Astrocyte (in vitro differentiated cells and primary cell): ENCODE data around the gene COL23A1. TPM values are rescaled to one million over a fixed set of nuclear protein-coding genes. Genes with fewer than 3 reads are reported as not detected.

Experiments used
- DNase-seq: peaks from one replicate; pipeline ENCODE4 v3.0.0-alpha.2; 2010; ENCODE audit warnings: low read depth
- FAIRE-seq: peaks from 2 replicates; lab custom pipeline; 2011; peaks lifted over from hg19 to GRCh38; lab: Jason Lieb, UNC
- H2AFZ ChIP-seq: 2 replicates; pipeline ENCODE4 v1.6.0; 2012; ENCODE audit warnings: low read depth, low read length, inconsistent platforms
- H3K27ac ChIP-seq: 2 replicates; pipeline ENCODE4 v1.5.1; 2011; ENCODE audit warnings: low read depth, low read length, inconsistent platforms
- H3K27me3 ChIP-seq: 2 replicates; pipeline ENCODE4 v1.6.0; 2011; ENCODE audit warnings: low read length, inconsistent platforms; ENCODE audit not compliant: insufficient read depth
- H3K36me3 ChIP-seq: 2 replicates; pipeline ENCODE4 v1.5.1; 2011; ENCODE audit warnings: low read length, inconsistent platforms; ENCODE audit not compliant: insufficient read depth
- H3K4me1 ChIP-seq: 2 replicates; pipeline ENCODE4 v1.5.1; 2011; ENCODE audit warnings: low read length, inconsistent platforms; ENCODE audit not compliant: insufficient read depth
- H3K4me2 ChIP-seq: 2 replicates; pipeline ENCODE4 v1.6.0; 2012; ENCODE audit warnings: low read length, inconsistent platforms
- H3K4me3 ChIP-seq: 2 replicates; pipeline ENCODE4 v1.5.1; 2011; ENCODE audit warnings: low read depth, mild to moderate bottlenecking, low read length, inconsistent platforms; ENCODE audit not compliant: insufficient read depth
- H3K79me2 ChIP-seq: 2 replicates; pipeline ENCODE4 v1.6.0; 2012; ENCODE audit warnings: mild to moderate bottlenecking, low read length, inconsistent platforms; ENCODE audit not compliant: insufficient read depth
- H3K9ac ChIP-seq: 2 replicates; pipeline ENCODE4 v1.6.0; 2012; ENCODE audit warnings: mild to moderate bottlenecking, low read length, inconsistent platforms
- H3K9me3 ChIP-seq: 2 replicates; pipeline ENCODE4 v1.5.1; 2012; ENCODE audit warnings: low read depth, mild to moderate bottlenecking, low read length, inconsistent platforms; ENCODE audit not compliant: insufficient read depth
- H4K20me1 ChIP-seq: 2 replicates; pipeline ENCODE4 v1.6.0; 2012; ENCODE audit warnings: low read length, inconsistent platforms; ENCODE audit not compliant: insufficient read depth
- H3K27ac Mint-ChIP-seq: one replicate; pipeline ENCODE4 v1.8.0; 2021; ENCODE audit warnings: mild to moderate bottlenecking, mixed read lengths; ENCODE audit not compliant: unreplicated experiment
- H3K27me3 Mint-ChIP-seq: one replicate; pipeline ENCODE4 v1.8.0; 2021; ENCODE audit warnings: low read depth, mixed read lengths; ENCODE audit not compliant: unreplicated experiment
- H3K36me3 Mint-ChIP-seq: one replicate; pipeline ENCODE4 v1.8.0; 2021; ENCODE audit warnings: low read depth, mixed read lengths; ENCODE audit not compliant: unreplicated experiment
- H3K4me1 Mint-ChIP-seq: one replicate; pipeline ENCODE4 v1.8.0; 2021; ENCODE audit warnings: low read depth, mixed read lengths; ENCODE audit not compliant: unreplicated experiment
- H3K4me3 Mint-ChIP-seq: one replicate; pipeline ENCODE4 v1.8.0; 2021; ENCODE audit warnings: mild to moderate bottlenecking, moderate library complexity, mixed read lengths; ENCODE audit not compliant: unreplicated experiment
- H3K9me3 Mint-ChIP-seq: one replicate; pipeline ENCODE4 v1.8.0; 2021; ENCODE audit warnings: mild to moderate bottlenecking, mixed read lengths; ENCODE audit not compliant: unreplicated experiment
- EZH2 ChIP-seq: IDR thresholded peaks from 2 replicates; pipeline ENCODE4 v1.6.1; 2012; ENCODE audit warnings: mild to moderate bottlenecking, low read length, inconsistent platforms; ENCODE audit not compliant: insufficient read depth
- total RNA-seq: library from RNA; stranded (reverse); gene quantifications from 2 replicates; pipeline ENCODE4 v1.2.1, GENCODE V29; 2021
- TF ChIP-seq, protein P1 (sequence below): IDR thresholded peaks from 2 replicates; pipeline ENCODE4 v1.5.1; 2011; ENCODE audit warnings: low read depth, mild to moderate bottlenecking, inconsistent platforms, low read length, moderate library complexity; ENCODE audit not compliant: insufficient read depth

COL23A1 gene
- total RNA-seq, 1 donor from 2014 or later, result 0.16 TPM

- Histone ChIP-seq H3K9ac (no peak overlapping the region), H3K27me3 (no peaks in the 10 kb centered on the region), H3K4me3 (no peak overlapping the region), H4K20me1 (no peaks in the 10 kb centered on the region), H3K36me3 (no peaks in the 10 kb centered on the region), H3K4me2 (no peak overlapping the region), H3K9me3 (no peaks in the 10 kb centered on the region), H3K4me1 (no peaks in the 10 kb centered on the region), H3K79me2 (no peaks in the 10 kb centered on the region), H2AFZ (no peak overlapping the region), H3K27ac (no peak overlapping the region)
- Mint-ChIP-seq H3K4me3 (no peak overlapping the region), H3K36me3 (no peaks in the 10 kb centered on the region), H3K4me1 (peaks cover 2% of the 10 kb centered on the region), H3K9me3 (no peaks in the 10 kb centered on the region), H3K27me3 (peaks cover 16% of the 10 kb centered on the region), H3K27ac (no peak overlapping the region)
- no peak for DNase-seq
- TF ChIP-seq EZH2, result no peak
- TF ChIP-seq, protein P1, sequence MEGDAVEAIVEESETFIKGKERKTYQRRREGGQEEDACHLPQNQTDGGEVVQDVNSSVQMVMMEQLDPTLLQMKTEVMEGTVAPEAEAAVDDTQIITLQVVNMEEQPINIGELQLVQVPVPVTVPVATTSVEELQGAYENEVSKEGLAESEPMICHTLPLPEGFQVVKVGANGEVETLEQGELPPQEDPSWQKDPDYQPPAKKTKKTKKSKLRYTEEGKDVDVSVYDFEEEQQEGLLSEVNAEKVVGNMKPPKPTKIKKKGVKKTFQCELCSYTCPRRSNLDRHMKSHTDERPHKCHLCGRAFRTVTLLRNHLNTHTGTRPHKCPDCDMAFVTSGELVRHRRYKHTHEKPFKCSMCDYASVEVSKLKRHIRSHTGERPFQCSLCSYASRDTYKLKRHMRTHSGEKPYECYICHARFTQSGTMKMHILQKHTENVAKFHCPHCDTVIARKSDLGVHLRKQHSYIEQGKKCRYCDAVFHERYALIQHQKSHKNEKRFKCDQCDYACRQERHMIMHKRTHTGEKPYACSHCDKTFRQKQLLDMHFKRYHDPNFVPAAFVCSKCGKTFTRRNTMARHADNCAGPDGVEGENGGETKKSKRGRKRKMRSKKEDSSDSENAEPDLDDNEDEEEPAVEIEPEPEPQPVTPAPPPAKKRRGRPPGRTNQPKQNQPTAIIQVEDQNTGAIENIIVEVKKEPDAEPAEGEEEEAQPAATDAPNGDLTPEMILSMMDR, result no peak
- no peak for FAIRE-seq
These were observed 343.4 kb downstream of the COL23A1 start for GRCh38 chr5:178246624-178247279.

- DNase-seq (no peak), FAIRE-seq (no peak)
- Histone ChIP-seq H3K4me1 (no peaks in the 10 kb centered on the region), H3K79me2 (no peaks in the 10 kb centered on the region), H3K9ac (no peak overlapping the region), H3K36me3 (no peaks in the 10 kb centered on the region), H3K27me3 (no peaks in the 10 kb centered on the region), H2AFZ (no peak overlapping the region), H3K9me3 (no peaks in the 10 kb centered on the region), H3K4me2 (no peak overlapping the region), H3K27ac (no peak overlapping the region), H3K4me3 (no peak overlapping the region), H4K20me1 (no peaks in the 10 kb centered on the region)
- H3K27ac Mint-ChIP-seq, result no peak overlapping the region
- no peaks in the 10 kb centered on the region for H3K9me3 Mint-ChIP-seq
- H3K27me3 Mint-ChIP-seq, result peaks cover 16% of the 10 kb centered on the region
- H3K4me1 Mint-ChIP-seq, result peaks cover 2% of the 10 kb centered on the region
- no peak overlapping the region for H3K4me3 Mint-ChIP-seq
- TF ChIP-seq EZH2, result no peak
- TF ChIP-seq, protein P1, result no peak
- no peaks in the 10 kb centered on the region for H3K36me3 Mint-ChIP-seq
These were observed 344.8 kb downstream of the COL23A1 start for GRCh38 chr5:178245389-178245788.

DNA sequence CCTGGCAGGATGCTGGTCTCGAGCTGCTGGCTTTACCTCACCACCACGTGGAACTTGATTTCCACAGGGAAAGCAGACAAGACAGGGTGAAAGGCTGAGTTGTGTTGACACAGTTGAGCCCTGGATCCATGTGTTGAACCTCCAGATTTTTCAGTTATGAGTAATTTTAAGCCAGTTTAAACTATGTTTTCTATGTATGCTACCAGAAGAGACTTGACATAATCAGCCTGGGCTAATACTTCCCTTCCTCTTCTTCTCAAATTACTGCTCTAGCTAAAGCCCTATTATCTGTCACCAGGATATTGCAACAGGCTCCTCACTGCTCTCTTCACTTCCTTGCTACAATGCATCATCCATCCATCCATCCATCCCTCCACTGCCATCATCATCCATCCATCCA lies 345.6 kb downstream of the COL23A1 start:
- Histone ChIP-seq H2AFZ (no peak overlapping the region), H3K4me2 (no peak overlapping the region), H3K79me2 (no peaks in the 10 kb centered on the region), H3K4me3 (no peak overlapping the region), H3K9ac (no peak overlapping the region), H3K4me1 (no peaks in the 10 kb centered on the region), H3K36me3 (no peaks in the 10 kb centered on the region), H4K20me1 (no peaks in the 10 kb centered on the region), H3K27me3 (no peaks in the 10 kb centered on the region), H3K27ac (no peak overlapping the region), H3K9me3 (no peaks in the 10 kb centered on the region)
- DNase-seq (no peak), FAIRE-seq (no peak)
- peaks cover 13% of the 10 kb centered on the region for H3K27me3 Mint-ChIP-seq
- no peaks in the 10 kb centered on the region for H3K9me3 Mint-ChIP-seq
- H3K4me3 Mint-ChIP-seq, result no peak overlapping the region
- no peaks in the 10 kb centered on the region for H3K36me3 Mint-ChIP-seq
- TF ChIP-seq, protein P1, result no peak
- no peak for TF ChIP-seq EZH2
- peaks cover under 1% of the 10 kb centered on the region for H3K4me1 Mint-ChIP-seq
- no peak overlapping the region for H3K27ac Mint-ChIP-seq
